ENCODE data around the gene MAN2A1. TPM values are rescaled to one million over a fixed set of nuclear protein-coding genes. Genes with fewer than 3 reads are reported as not detected.

The MAN2A1 gene
- total and polyA plus RNA-seq, 2 experiments from 2014 or later = 32.5 to 129 TPM

GRCh38 chr5:109691996-109692395 is 2.3 kb downstream of the MAN2A1 start:
- no peak for ATAC-seq
- H3K36me3 Mint-ChIP-seq (ENCODE audit: low read depth) = peaks cover 10% of the 10 kb centered on the region; the same call in 2 of the 3 replicates
- H3K4me3 Mint-ChIP-seq = peak overlapping the region; percentile 97
- Histone ChIP-seq H4K20me1 (replicated peaks; ENCODE audit: insufficient read depth) (peaks cover 38% of the 10 kb centered on the region), H3K27ac (ENCODE audit: low read depth) (no peak overlapping the region), H3K79me2 (replicated peaks; ENCODE audit: insufficient read depth) (peaks cover 71% of the 10 kb centered on the region), H3K4me1 (ENCODE audit: insufficient read depth) (peaks cover 52% of the 10 kb centered on the region), H3K36me3 (ENCODE audit: insufficient read depth) (no peaks in the 10 kb centered on the region), H3K9me2 (ENCODE audit: insufficient read depth) (no peaks in the 10 kb centered on the region; the same call in 1 of the 2 replicates), H3K27me3 (ENCODE audit: insufficient read depth) (no peaks in the 10 kb centered on the region), H2AFZ (no peak overlapping the region), H3F3A (replicated peaks; ENCODE audit: low read depth) (no peaks in the 10 kb centered on the region), H3K4me2 (peak overlapping the region; percentile 95), H3K4me3 (peak overlapping the region; percentile 82)
- H3K27me3 Mint-ChIP-seq (ENCODE audit: insufficient read depth, low read depth, poor library complexity) = no peaks in the 10 kb centered on the region
- DNase-seq (ENCODE audit: low spot score) = no peak
- TF ChIP-seq JUNB (IDR thresholded peaks at IDR 0.05; ENCODE audit: unreplicated experiment) (no peak), STAT1 (IDR thresholded peaks at IDR 0.05; ENCODE audit: unreplicated experiment) (no peak), NANOG (IDR thresholded peaks at IDR 0.05; ENCODE audit: borderline replicate concordance) (no peak), ZNF114 (CRISPR knock-in tag; IDR thresholded peaks at IDR 0.05) (no peak), EZH2 (IDR thresholded peaks at IDR 0.05; ENCODE audit: low read depth, unreplicated experiment) (no peak), ETS1 (IDR thresholded peaks at IDR 0.05) (no peak), ZNF331 (CRISPR knock-in tag; IDR thresholded peaks at IDR 0.05; ENCODE audit: low read depth) (no peak), CTCF (conservative IDR thresholded peaks at IDR 0.05; ENCODE audit: low read depth in 2 of 2) (no peak), REST (IDR thresholded peaks at IDR 0.05; ENCODE audit: unreplicated experiment) (no peak), ZNF462 (CRISPR knock-in tag; IDR thresholded peaks at IDR 0.05) (no peak), POLR2AphosphoS5 (IDR thresholded peaks at IDR 0.05; ENCODE audit: low read depth) (no peak), CREB1 (CRISPR knock-in tag; IDR thresholded peaks at IDR 0.05; ENCODE audit: low read depth) (no peak), EZH2phosphoT487 (IDR thresholded peaks at IDR 0.05; ENCODE audit: unreplicated experiment) (no peak)
- peaks cover 12% of the 10 kb centered on the region for H3K9me3 Mint-ChIP-seq
- H3K4me1 Mint-ChIP-seq = peaks cover 58% of the 10 kb centered on the region
- no peak overlapping the region for H3K27ac Mint-ChIP-seq
